Hepatocyte (in vitro differentiated cells): ENCODE data around the gene SSBP3. TPM values are rescaled to one million over a fixed set of nuclear protein-coding genes. Genes with fewer than 3 reads are reported as not detected.

Experiments used
- DNase-seq: peaks from one replicate; pipeline ENCODE4 v3.0.0-alpha.2; 2016; ENCODE audit warnings: low spot score
- H2AFZ ChIP-seq: fragments of 200-600 bp; sonication (generic); 2 replicates; pipeline ENCODE4 v1.6.0; 2016; ENCODE audit warnings: antibody characterized with exemption, mild to moderate bottlenecking
- H3K27ac ChIP-seq: fragments of 200-600 bp; sonication (generic); 2 replicates; pipeline ENCODE4 v1.5.1; 2016; ENCODE audit warnings: mild to moderate bottlenecking
- H3K27me3 ChIP-seq: fragments of 200-600 bp; sonication (generic); 2 replicates; pipeline ENCODE4 v1.6.1; 2016
- H3K36me3 ChIP-seq: fragments of 200-600 bp; sonication (generic); replicated peaks from 2 replicates; pipeline ENCODE4 v1.5.1; 2016; ENCODE audit warnings: low read depth; ENCODE audit not compliant: insufficient read depth
- H3K4me1 ChIP-seq: fragments of 200-600 bp; sonication (generic); 2 replicates; pipeline ENCODE4 v1.5.1; 2016; ENCODE audit warnings: mild to moderate bottlenecking, moderate library complexity; ENCODE audit not compliant: insufficient read depth
- H3K4me2 ChIP-seq: fragments of 200-600 bp; sonication (generic); 2 replicates; pipeline ENCODE4 v1.6.0; 2016
- H3K4me3 ChIP-seq: fragments of 200-600 bp; sonication (generic); 2 replicates; pipeline ENCODE4 v1.5.1; 2016; ENCODE audit warnings: mild to moderate bottlenecking
- H3K79me2 ChIP-seq: fragments of 200-600 bp; sonication (generic); 2 replicates; pipeline ENCODE4 v1.6.0; 2017; ENCODE audit warnings: mild to moderate bottlenecking
- H3K9me2 ChIP-seq: fragments of 200-600 bp; sonication (generic); replicated peaks from 2 replicates; pipeline ENCODE4 v1.6.0; 2017; ENCODE audit warnings: mild to moderate bottlenecking; ENCODE audit not compliant: insufficient read depth
- H3K9me3 ChIP-seq: fragments of 200-600 bp; sonication (generic); 2 replicates; pipeline ENCODE4 v1.5.1; 2016; ENCODE audit warnings: low read depth, mild to moderate bottlenecking
- H4K20me1 ChIP-seq: fragments of 200-600 bp; sonication (generic); 2 replicates; pipeline ENCODE4 v1.6.0; 2016; ENCODE audit warnings: mild to moderate bottlenecking; ENCODE audit not compliant: insufficient read depth, poor library complexity, severe bottlenecking
- CTCF ChIP-seq: fragments of 200-600 bp; sonication (generic); IDR thresholded peaks from 2 replicates; pipeline ENCODE4 v1.5.1; 2016; ENCODE audit warnings: antibody characterized with exemption, mild to moderate bottlenecking; ENCODE audit not compliant: poor library complexity
- EZH2 ChIP-seq: fragments of 200-600 bp; sonication (generic); IDR thresholded peaks from 2 replicates; pipeline ENCODE4 v1.6.1; 2016; ENCODE audit warnings: antibody characterized with exemption, mild to moderate bottlenecking, borderline replicate concordance
- EZH2phosphoT487 ChIP-seq: fragments of 200-600 bp; sonication (generic); IDR thresholded peaks from one replicate; pipeline ENCODE4 v1.6.1; 2018; ENCODE audit warnings: antibody characterized with exemption, mild to moderate bottlenecking, low read depth, moderate library complexity; ENCODE audit not compliant: unreplicated experiment, severe bottlenecking
- WGBS: methylation state at CpG from one replicate; pipeline ENCODE4 v1.1.6; 2016; ENCODE audit warnings: low lambda C conversion rate; ENCODE audit errors: missing lambda C conversion rate; 5-methylcytosine and 5-hydroxymethylcytosine counted together
- polyA plus RNA-seq: library from polyadenylated mRNA; unstranded; fragments of >200 nt; fragmentation: Nextera tagmentation; extraction: Ambion mirVana; gene quantifications from 2 replicates; pipeline ENCODE4 v1.2.1, GENCODE V29; 2016
- total RNA-seq: library from RNA; depleted of rRNA; stranded (reverse); fragments of >200 nt; gene quantifications from 2 replicates; pipeline ENCODE4 v1.2.3, GENCODE V29; 2014

Gene SSBP3
- total and polyA plus RNA-seq, 2 experiments from 2014 or later: 25.8 to 47.2 TPM

- Histone ChIP-seq H3K9me2 (no peaks in the 10 kb centered on the region), H4K20me1 (no peaks in the 10 kb centered on the region), H3K9me3 (no peaks in the 10 kb centered on the region), H3K27me3 (no peaks in the 10 kb centered on the region), H3K4me1 (no peaks in the 10 kb centered on the region), H3K36me3 (no peaks in the 10 kb centered on the region), H3K4me2 (no peak overlapping the region), H3K79me2 (no peaks in the 10 kb centered on the region), H3K27ac (no peak overlapping the region), H2AFZ (no peak overlapping the region), H3K4me3 (no peak overlapping the region)
- TF ChIP-seq CTCF (no peak), EZH2 (no peak), EZH2phosphoT487 (no peak)
- WGBS: 38% methylated on average over 5 of the region's 5 CpGs
- no peak for DNase-seq
Observed at GRCh38 chr1:54417123-54417522, 10.9 kb upstream of the SSBP3 start.

DNA sequence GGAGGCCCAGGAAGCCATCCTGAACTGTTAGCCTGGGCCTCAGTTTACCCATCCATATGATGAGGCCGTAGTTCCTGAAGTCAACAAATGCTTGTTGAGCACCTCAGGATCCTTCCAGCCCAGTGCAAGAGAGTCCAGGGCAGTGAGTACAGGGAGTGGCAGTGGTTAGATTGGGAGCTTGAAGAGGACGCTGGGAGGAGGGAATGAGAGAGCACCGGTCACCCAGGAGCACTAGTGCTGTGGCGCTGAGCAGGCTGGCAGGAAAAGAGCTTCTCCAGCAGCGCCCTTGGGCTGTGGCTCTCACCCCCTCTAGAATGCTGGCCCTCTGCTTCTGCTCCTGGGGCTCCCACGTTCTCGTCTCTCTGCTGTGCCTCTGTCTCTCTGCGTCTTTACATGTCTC is 10.2 kb upstream of the SSBP3 start:
- H3K4me3 ChIP-seq: no peak overlapping the region
- WGBS: 73% methylated on average over 8 of the region's 8 CpGs
- H3K27ac ChIP-seq: no peak overlapping the region
- DNase-seq: no peak
- no peak overlapping the region for H2AFZ ChIP-seq
- no peaks in the 10 kb centered on the region for H3K36me3 ChIP-seq
- H3K4me2 ChIP-seq: no peak overlapping the region
- no peaks in the 10 kb centered on the region for H3K9me3 ChIP-seq
- H3K9me2 ChIP-seq: no peaks in the 10 kb centered on the region
- no peaks in the 10 kb centered on the region for H3K79me2 ChIP-seq
- H3K4me1 ChIP-seq: no peaks in the 10 kb centered on the region
- TF ChIP-seq CTCF: no peak
- TF ChIP-seq EZH2phosphoT487: no peak
- TF ChIP-seq EZH2: no peak
- H4K20me1 ChIP-seq: no peaks in the 10 kb centered on the region
- H3K27me3 ChIP-seq: no peaks in the 10 kb centered on the region

- H3K4me2 ChIP-seq: no peak overlapping the region
- no peak overlapping the region for H3K27ac ChIP-seq
- no peak overlapping the region for H2AFZ ChIP-seq
- no peak for TF ChIP-seq EZH2phosphoT487
- no peak for TF ChIP-seq CTCF
- no peak for TF ChIP-seq EZH2
- H3K27me3 ChIP-seq: no peaks in the 10 kb centered on the region
- no peaks in the 10 kb centered on the region for H3K9me3 ChIP-seq
- no peaks in the 10 kb centered on the region for H3K36me3 ChIP-seq
- H3K4me1 ChIP-seq: no peaks in the 10 kb centered on the region
- DNase-seq: no peak
- H3K9me2 ChIP-seq: no peaks in the 10 kb centered on the region
- no peaks in the 10 kb centered on the region for H4K20me1 ChIP-seq
- no peak overlapping the region for H3K4me3 ChIP-seq
- H3K79me2 ChIP-seq: no peaks in the 10 kb centered on the region
- WGBS: 81% methylated on average over 9 of the region's 9 CpGs
Observed at GRCh38 chr1:54415991-54416390, 9.8 kb upstream of the SSBP3 start.

DNA sequence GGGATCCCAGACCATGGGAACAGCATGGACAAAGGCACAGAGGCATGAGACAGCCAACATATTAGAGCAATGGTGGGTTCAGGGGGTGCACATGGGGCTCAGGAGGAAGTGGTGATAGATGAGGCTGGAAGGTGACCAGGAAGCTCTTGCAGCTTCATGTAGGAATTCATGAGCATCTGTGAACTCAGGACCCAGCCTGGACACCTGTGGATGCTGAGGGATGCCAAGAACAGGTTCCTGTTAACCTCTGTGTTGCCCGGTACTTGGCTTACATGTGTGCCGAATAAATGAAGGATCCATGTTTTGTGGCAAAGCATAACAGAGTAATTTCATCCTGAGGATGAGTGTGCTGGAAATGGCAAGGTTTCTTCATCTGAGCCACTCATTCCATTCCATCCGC is 9.3 kb upstream of the SSBP3 start:
- no peak overlapping the region for H3K4me3 ChIP-seq
- DNase-seq: no peak
- TF ChIP-seq EZH2phosphoT487 (no peak), CTCF (no peak), EZH2 (no peak)
- no peaks in the 10 kb centered on the region for H4K20me1 ChIP-seq
- H3K9me3 ChIP-seq: no peaks in the 10 kb centered on the region
- H3K4me2 ChIP-seq: no peak overlapping the region
- WGBS: 96% methylated on average over 3 of the region's 3 CpGs
- H3K36me3 ChIP-seq: no peaks in the 10 kb centered on the region
- no peaks in the 10 kb centered on the region for H3K79me2 ChIP-seq
- H3K27ac ChIP-seq: no peak overlapping the region
- no peaks in the 10 kb centered on the region for H3K9me2 ChIP-seq
- H2AFZ ChIP-seq: no peak overlapping the region
- no peaks in the 10 kb centered on the region for H3K27me3 ChIP-seq
- no peaks in the 10 kb centered on the region for H3K4me1 ChIP-seq
